GM21367 (cell line): ENCODE data around the gene ARHGAP1.
"Not testable (repeated sequence)": the region's sequence is repeated elsewhere in the genome, so short reads cannot be mapped to it uniquely, and the experiment has no call there.

ENCODE experiments used
- ATAC-seq: cut with Tn5 transposase; IDR thresholded peaks from one replicate; pipeline ENCODE4 v1.9.1; 2021; ENCODE audit not compliant: unreplicated experiment

The ARHGAP1 gene

DNA sequence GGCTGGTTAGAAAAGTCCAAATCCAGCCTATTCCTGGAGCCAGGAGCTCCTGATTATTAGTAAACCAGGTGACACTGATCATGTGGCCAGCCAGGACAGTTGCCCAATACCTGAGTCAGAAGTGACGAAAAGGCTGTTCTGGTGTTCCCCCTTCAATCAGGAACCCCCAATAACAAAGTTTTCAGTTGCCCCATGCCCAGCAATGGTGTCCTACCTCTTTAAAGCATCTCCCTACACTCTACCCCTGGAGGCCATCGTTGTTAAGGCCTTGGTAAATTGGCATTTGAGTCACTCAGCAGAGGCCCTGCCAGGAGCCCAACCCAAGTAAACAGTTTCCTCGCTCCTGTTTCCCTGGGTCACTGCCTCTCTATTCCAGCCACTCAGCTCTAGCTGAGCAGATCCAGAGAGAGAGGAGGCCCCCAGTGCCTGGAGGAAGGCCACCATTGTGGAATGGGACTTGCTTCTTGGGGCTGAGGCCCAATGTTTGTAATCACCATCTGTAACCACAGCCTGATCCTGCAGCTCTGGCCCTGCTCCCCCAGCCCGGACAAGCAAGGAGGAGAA lies 25.0 kb downstream of the ARHGAP1 start:
- ATAC-seq = no peak

DNA sequence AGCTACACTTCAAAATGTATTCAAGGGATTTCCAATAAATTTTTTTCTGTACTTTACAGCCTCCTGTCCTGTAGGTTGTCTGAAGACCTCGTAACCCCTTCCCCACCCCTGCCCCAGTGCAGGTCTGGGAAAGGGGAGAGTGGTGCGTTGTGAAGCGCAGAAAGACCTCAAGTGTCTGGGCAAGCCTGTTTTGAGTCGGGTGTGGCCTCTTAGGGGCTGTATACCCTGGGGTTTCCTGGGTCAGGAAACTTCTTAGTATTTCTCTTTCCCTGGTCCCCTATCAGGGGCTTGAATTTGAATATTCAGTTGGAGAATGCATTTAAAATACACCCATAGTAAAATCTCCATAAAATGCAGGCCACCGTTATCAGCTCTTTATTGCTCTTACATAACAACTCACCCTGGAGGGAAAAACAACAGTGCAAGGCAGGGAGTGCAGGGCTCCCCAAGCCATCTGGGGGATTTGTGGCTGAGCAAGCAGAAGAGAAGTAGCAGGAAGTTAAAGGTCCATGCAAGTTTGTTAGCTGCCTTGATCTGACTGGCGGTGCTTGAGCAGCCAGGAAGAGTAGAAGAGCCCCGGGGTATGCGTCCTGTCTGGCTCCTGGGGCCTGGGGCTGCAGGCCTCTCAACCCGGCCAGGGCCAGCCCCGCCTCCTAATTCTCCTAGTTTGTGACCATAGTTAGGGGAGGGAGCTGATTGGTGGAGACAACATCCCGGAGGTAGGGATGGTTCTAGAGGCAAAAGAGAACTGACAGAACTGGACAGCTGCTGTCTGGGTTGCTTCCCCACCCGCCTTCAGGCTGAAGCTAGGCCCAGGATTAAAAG lies 25.7 kb downstream of the ARHGAP1 start:
- no peak for ATAC-seq

- ATAC-seq = no peak
These were observed 26.5 kb downstream of the ARHGAP1 start for GRCh38 chr11:46673713-46674462.

DNA sequence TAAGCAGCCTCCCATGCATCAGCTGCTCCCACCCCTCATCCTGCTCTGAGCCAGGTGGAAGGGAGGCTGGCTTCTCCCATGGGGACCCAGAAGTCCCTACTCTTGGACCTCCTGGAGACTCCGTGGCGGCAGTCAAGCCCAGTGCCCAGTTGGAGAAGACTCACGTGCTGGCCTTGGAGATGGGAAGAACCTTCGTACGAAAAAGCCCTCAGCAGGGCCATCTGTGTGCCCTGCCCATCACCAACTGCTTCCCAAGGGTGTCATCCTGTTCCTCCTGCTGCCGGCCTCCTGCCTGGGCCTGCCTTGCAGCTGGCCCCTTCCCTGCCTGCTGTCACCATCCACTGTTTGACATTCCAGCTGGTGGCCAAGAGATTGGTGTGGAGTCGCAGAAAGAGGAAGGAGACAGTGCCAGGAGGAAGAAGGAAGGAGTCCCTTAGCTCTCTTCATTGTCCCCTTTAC lies 28.0 kb downstream of the ARHGAP1 start:
- ATAC-seq = no peak

- ATAC-seq = no peak
These were observed 28.5 kb downstream of the ARHGAP1 start for GRCh38 chr11:46671958-46672315.

DNA sequence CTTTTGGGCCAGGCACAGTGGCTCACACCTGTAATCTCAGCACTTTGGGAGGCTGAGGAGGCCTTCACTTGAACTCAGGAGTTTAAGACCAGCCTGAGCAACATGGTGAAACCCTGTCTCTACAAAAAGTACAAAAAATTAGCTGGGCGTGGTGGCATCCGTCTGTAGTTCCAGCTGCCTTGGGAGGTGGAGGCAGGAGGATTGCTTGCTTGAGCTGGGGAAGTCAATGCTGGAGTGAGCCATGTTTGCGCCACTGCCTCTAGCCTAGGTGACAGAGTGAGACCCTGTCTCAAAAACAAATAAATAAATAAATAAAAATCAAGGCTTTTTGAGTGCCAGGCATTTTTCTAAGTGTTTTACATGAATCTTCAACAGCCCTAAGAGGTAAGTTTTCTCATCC lies 29.9 kb downstream of the ARHGAP1 start:
- not testable (repeated sequence) for ATAC-seq

DNA sequence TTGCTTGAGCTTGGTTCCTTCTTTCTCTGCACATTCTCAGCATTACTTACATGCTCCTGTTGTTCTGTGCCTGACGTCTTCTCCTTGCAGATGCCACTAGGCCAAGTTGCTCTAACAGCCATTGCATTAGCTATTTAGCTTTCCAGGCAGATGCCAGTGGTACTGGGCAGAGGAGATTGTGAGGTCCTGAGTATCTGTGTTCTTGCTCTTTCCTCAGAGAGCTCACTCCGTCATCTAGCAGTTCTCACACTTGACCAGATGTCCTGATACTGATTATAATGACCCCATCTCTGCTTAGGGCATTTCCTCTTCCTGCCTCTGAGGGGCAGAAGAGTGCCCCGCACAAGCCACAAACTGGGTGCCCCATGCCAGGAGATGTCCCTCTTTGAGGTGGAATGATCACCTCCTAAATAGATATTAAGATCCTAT lies 30.7 kb downstream of the ARHGAP1 start:
- no peak for ATAC-seq

- no peak for ATAC-seq
These were observed 31.8 kb downstream of the ARHGAP1 start for GRCh38 chr11:46668480-46669085.

DNA sequence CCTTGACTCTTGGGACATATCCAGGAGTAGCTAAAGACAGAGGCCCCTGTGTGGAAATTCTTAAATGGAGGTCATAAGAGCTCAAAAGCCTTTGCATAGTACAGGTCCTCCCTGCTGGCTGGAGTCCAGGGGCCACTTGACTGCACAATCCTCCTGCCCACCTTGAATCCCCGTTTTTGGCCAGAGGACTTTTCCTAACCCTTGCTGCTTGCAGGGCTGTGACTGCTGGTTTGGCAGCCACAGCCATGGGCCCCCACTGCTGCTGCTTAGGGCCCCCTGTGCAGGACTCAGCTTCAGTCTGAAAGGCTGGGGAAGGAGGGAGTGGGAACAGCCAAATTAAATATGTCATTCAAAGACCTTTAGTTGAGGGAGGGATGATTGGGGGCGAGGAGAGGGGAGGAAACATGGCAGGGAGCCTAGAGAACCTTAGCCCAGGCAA lies 33.4 kb downstream of the ARHGAP1 start:
- no peak for ATAC-seq

DNA sequence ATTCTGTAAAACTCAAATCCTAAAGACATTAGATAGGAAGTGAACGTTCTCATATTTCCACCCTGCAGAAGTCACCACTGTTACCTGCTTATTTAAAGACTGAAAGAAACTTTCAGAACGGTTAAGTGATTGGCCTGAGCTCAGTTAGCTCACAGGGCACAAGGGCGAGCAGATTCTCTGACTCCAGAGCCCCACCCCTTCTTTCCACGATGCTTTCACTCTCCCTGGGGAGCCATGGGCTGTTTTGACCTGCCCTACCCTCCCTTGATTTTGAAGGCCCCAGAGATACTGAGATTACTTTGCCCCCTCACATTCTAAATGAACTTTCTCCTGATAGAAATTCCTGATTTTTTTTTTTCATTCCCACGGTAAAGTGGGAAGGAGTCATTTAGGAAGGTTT lies 33.9 kb downstream of the ARHGAP1 start:
- ATAC-seq = no peak

DNA sequence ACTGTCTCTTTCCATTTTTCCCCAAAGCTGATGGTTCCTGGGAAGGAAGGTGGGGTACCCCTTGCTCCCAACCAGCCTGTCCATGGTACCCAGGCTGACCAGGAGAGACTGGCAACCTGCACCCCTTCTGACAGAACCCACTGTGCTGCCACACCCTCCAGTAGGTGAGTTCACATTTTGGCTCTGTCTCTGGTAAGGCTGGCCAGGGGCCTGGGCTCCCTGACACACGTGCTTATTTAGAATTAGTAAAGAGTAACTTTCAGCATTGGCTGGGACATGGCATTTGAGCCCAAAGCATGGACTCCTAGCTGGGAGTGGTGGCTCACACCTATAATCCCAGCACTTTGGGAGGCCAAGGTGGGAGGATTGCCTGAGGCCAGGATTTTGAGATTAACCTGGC lies 35.1 kb downstream of the ARHGAP1 start:
- no peak for ATAC-seq

DNA sequence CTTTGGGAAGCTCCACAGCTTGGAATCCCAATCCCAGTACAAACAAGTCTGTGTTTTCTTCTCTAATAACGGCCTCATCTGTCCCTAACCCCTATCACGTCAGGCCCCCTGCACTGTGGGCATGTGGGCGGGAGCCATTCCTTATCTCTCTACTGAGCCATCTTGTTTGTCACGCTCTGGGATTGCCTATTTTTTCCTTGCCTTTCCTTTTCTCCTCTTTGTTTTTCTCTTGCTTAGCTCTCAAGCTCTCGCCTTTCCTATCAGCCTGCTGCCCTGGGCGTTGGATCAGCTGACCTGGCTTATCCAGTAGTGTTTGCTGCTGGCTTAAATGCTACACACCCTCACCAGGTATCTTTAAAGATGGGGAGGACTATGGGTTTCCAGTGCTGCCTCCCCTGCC lies 35.8 kb downstream of the ARHGAP1 start:
- no peak for ATAC-seq

- ATAC-seq = no peak
These were observed 37.0 kb downstream of the ARHGAP1 start for GRCh38 chr11:46663277-46663940.

DNA sequence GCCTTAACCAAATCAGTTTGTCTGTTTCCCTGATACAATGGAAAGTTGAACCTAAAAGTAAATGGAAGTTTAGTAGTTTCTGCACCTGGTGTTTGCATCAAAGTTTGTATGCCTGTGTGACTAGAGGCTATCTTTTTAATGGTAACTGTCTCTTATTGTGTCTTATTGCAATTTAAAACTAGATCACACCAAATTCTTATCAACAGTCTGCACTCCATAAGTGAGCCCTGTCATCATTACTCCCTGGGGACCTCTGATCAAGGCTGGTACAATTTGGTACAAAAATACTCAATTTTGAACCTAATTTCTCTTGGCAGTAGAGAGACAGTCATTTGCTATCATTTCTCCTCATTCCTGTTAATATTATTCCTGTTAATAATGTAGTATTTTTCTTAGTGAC lies 38.1 kb downstream of the ARHGAP1 start:
- ATAC-seq = no peak

DNA sequence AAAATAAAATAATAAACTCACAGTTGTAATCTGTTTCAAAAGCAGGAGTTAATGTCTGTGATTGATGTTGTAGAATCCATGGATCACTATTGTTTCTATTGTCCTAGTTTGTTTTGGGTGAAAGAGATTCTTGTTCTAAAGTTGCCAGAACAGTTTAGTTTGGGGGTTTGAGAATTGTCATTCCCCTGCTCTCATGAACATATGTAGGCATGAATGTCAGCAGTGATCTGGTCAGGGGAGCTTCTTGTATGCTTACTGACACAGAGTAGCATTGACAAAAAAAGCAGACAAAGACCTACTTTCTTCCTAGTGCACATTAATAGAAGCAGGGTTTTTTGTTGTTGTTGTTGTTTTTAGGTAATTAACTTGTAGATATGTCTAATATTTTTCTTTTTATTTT lies 38.6 kb downstream of the ARHGAP1 start:
- no peak for ATAC-seq

DNA sequence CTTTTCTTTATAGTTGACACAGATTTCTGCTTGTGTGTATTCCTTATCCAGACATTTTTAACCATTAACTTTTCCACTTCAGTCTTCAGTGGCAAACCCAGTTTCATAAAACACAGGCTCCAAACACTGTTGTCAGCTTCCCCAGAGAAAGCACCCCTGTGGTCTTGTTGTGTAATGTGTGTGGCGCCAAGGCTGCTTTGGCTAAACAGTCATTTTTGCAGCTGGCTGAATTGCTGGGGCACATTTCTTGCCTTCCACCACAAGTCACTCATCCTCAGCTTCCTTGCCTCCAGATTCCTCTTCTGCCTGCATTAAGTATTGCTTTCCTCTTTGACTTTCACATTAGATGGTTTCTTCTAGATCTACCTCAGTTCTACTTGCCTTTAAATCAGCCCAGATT lies 40.5 kb downstream of the ARHGAP1 start:
- no peak for ATAC-seq

DNA sequence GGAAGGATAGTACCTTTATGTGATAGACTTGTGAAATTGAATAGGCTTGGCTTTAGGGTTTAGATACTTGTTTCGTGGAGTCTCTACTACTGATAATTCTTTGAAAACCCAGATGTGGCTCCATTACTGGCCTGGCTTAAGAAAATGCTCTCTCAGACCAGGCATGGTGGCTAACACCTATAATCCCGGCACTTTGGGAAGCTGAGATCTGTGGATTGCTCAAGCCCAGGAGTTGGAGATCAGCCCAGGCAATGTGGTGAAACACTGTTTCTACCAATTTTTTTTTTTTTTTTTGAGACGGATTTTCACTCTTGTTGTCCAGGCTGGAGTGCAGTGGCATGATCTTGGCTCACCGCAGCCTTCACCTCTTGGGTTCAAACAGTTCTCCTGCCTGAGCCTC lies 42.2 kb downstream of the ARHGAP1 start:
- ATAC-seq = no peak

DNA sequence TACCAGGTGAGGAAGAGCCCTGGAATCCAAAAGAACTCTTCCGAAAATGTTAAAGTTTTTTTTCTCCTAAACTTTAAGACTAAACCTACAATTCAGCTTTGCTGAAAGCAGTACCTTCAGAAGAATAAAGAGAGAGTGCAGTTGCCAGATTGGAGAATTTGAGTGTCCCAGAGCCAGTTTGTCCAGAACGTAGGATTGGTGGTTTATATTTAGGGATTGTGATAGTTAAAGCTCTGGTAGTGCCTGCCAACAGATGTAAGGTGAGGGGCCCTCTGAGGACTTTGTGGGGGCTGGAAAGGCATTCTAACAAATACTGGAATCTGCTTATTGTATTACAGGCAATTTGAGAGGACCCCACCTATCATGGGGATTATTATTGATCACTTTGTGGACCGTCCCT lies 43.2 kb downstream of the ARHGAP1 start:
- ATAC-seq = no peak

DNA sequence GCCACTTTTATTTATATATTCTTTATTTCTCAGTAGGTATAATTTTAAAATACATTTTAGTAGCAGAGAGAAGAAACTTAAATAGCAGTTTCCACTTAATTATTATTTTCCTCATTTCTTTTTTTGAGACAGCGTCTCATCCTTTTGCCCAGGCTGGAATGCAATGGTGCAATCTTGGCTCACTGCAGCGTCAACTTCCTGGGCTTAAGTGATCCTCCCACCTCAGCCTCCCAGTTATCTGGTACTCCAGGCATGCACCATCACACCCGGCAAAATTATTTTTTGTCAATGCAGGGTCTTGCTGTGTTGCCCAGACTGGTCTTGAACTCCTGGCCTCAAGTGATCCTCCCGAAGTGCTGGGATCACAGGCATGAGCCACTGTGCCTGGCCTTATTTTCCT lies 44.8 kb downstream of the ARHGAP1 start:
- ATAC-seq = no peak

DNA sequence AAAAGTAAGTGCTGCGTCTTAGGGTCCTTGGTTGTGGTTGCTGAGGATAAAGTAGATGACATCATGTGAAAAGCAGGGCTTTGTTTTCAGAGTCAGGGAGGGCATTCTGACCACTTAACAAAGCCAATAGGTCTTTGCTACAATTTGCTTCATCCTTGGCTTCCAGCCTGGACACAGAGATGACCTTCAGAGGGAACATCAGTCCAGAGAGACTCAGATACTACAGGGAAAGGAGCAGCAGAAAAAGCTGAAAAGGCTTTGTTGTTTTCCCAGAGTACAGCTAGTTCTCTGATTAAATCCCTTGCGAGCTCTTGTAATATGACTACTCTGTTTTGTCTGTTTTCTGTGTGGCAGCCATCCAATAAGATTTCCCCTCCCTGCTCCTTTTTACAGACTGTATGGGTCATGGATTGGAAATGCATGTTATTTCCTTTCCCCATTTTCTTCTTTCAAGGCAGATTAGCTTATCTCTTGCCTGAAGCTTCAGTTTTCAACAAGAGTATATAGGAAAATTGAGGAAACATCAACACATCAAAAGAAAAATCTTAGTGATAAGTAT lies 51.2 kb downstream of the ARHGAP1 start:
- no peak for ATAC-seq

- no peak for ATAC-seq
These were observed 56.4 kb downstream of the ARHGAP1 start for GRCh38 chr11:46643986-46644385.
